ENCODE measurements around the gene POC5. TPM values are rescaled to one million over a fixed set of nuclear protein-coding genes. Genes with fewer than 3 reads are reported as not detected.

The POC5 gene
- total and polyA plus RNA-seq, 9 donors = 8.3 to 14.4 (median 12.1) TPM

GRCh38 chr5:75651575-75652238, 65.5 kb downstream of the POC5 start:
- TF ChIP-seq POLR2A (IDR thresholded peaks at IDR 0.05) (no peak), CTCF (IDR thresholded peaks at IDR 0.05) (no peak), EP300 (IDR thresholded peaks at IDR 0.05) (no peak)
- H3K4me1 ChIP-seq (ENCODE audit: insufficient read depth) = no peaks in the 10 kb centered on the region
- no peaks in the 10 kb centered on the region for H3K27me3 ChIP-seq
- WGBS, 3 donors = 90 to 93% (median 91%) methylated on average over 4 of the region's 4 CpGs
- H3K9me3 ChIP-seq = no peaks in the 10 kb centered on the region
- H3K27ac ChIP-seq = no peak overlapping the region
- H3K4me3 ChIP-seq = no peak overlapping the region
- H3K36me3 ChIP-seq = no peaks in the 10 kb centered on the region
- DNase-seq = no peak
- intact Hi-C loops (cut with DNase I) = no loop called here

GRCh38 chr5:75648712-75649111, 68.5 kb downstream of the POC5 start:
- no peak overlapping the region for H3K27ac ChIP-seq
- TF ChIP-seq EP300 (IDR thresholded peaks at IDR 0.05) = no peak
- no peak for TF ChIP-seq POLR2A (IDR thresholded peaks at IDR 0.05)
- TF ChIP-seq CTCF (IDR thresholded peaks at IDR 0.05) = no peak
- 56 to 83% (median 72%) methylated on average over 2 of the region's 2 CpGs for WGBS, 3 donors
- H3K36me3 ChIP-seq = no peaks in the 10 kb centered on the region
- H3K4me3 ChIP-seq = no peak overlapping the region
- H3K27me3 ChIP-seq = no peaks in the 10 kb centered on the region
- intact Hi-C loops (cut with DNase I) = no loop called here
- no peaks in the 10 kb centered on the region for H3K9me3 ChIP-seq
- no peaks in the 10 kb centered on the region for H3K4me1 ChIP-seq (ENCODE audit: insufficient read depth)
- no peak for DNase-seq

- no peaks in the 10 kb centered on the region for H3K36me3 ChIP-seq
- H3K4me1 ChIP-seq (ENCODE audit: insufficient read depth) = no peaks in the 10 kb centered on the region
- H3K4me3 ChIP-seq = no peak overlapping the region
- no peak overlapping the region for H3K27ac ChIP-seq
- TF ChIP-seq POLR2A (IDR thresholded peaks at IDR 0.05) (no peak), CTCF (IDR thresholded peaks at IDR 0.05) (no peak), EP300 (IDR thresholded peaks at IDR 0.05) (no peak)
- 85 to 91% (median 90%) methylated on average over 2 of the region's 2 CpGs for WGBS, 3 donors
- no peaks in the 10 kb centered on the region for H3K9me3 ChIP-seq
- intact Hi-C loops (cut with DNase I) = no loop called here
- DNase-seq = no peak
- no peaks in the 10 kb centered on the region for H3K27me3 ChIP-seq
These were observed 76.4 kb downstream of the POC5 start for GRCh38 chr5:75640826-75641225.

GRCh38 chr5:75640395-75640794, 76.8 kb downstream of the POC5 start:
- no peak for TF ChIP-seq POLR2A (IDR thresholded peaks at IDR 0.05)
- TF ChIP-seq EP300 (IDR thresholded peaks at IDR 0.05) = no peak
- Histone ChIP-seq H3K27ac (no peak overlapping the region), H3K4me3 (no peak overlapping the region), H3K9me3 (no peaks in the 10 kb centered on the region), H3K27me3 (no peaks in the 10 kb centered on the region), H3K36me3 (no peaks in the 10 kb centered on the region), H3K4me1 (ENCODE audit: insufficient read depth) (no peaks in the 10 kb centered on the region)
- no peak for DNase-seq
- intact Hi-C loops (cut with DNase I) = no loop called here

- no peaks in the 10 kb centered on the region for H3K36me3 ChIP-seq
- intact Hi-C loops (cut with DNase I) = no loop called here
- no peaks in the 10 kb centered on the region for H3K27me3 ChIP-seq
- WGBS, 3 donors = 69 to 81% (median 71%) methylated on average over 3 of the region's 3 CpGs
- no peak for DNase-seq
- TF ChIP-seq EP300 (IDR thresholded peaks at IDR 0.05) = no peak
- TF ChIP-seq CTCF (IDR thresholded peaks at IDR 0.05) = no peak
- no peak for TF ChIP-seq POLR2A (IDR thresholded peaks at IDR 0.05)
- H3K4me1 ChIP-seq (ENCODE audit: insufficient read depth) = no peaks in the 10 kb centered on the region
- H3K9me3 ChIP-seq = no peaks in the 10 kb centered on the region
- H3K27ac ChIP-seq = no peak overlapping the region
- H3K4me3 ChIP-seq = no peak overlapping the region
These were observed 77.5 kb downstream of the POC5 start for GRCh38 chr5:75639535-75640311.

All from ovary (tissue), 9 donors.